Neural cell (in vitro differentiated cells): Measurements from ENCODE around the gene NAE1. TPM values are rescaled to one million over a fixed set of nuclear protein-coding genes. Genes with fewer than 3 reads are reported as not detected.

Experiments
- H2AFZ ChIP-seq: fragments of 200-600, 300-800 bp; sonication (generic), shearing (Covaris generic); 2 replicates; pipeline ENCODE4 v1.6.0; 2014; ENCODE audit warnings: low read depth, mild to moderate bottlenecking, antibody characterized with exemption, low read length, moderate library complexity
- H3F3A ChIP-seq: fragments of 200-600 bp; shearing (Covaris generic); 2 replicates; pipeline ENCODE4 v1.6.1; 2016; ENCODE audit warnings: mild to moderate bottlenecking, moderate library complexity, mixed read lengths, antibody characterized with exemption, low read length; ENCODE audit not compliant: insufficient read depth, poor library complexity, severe bottlenecking
- H3K27ac ChIP-seq: fragments of 200-600, 300-800 bp; sonication (generic), shearing (Covaris generic); 2 replicates; pipeline ENCODE4 v1.5.1; 2014; ENCODE audit warnings: mild to moderate bottlenecking, low read length, moderate library complexity
- H3K27me3 ChIP-seq: fragments of 300-800, 200-600 bp; sonication (generic), shearing (Covaris generic); 2 replicates; pipeline ENCODE4 v1.6.0; 2014; ENCODE audit warnings: mild to moderate bottlenecking, low read depth, low read length, moderate library complexity; ENCODE audit not compliant: insufficient read depth
- H3K36me3 ChIP-seq: fragments of 300-800, 200-600 bp; sonication (generic), shearing (Covaris generic); 2 replicates; pipeline ENCODE4 v1.5.1; 2014; ENCODE audit warnings: mild to moderate bottlenecking, antibody characterized with exemption, low read length, moderate library complexity; ENCODE audit not compliant: insufficient read depth
- H3K4me2 ChIP-seq: fragments of 300-800, 200-600 bp; sonication (generic), shearing (Covaris generic); 2 replicates; pipeline ENCODE4 v1.6.0; 2014; ENCODE audit warnings: mild to moderate bottlenecking, low read length
- H3K4me3 ChIP-seq: fragments of 300-800, 200-600 bp; sonication (generic), shearing (Covaris generic); 2 replicates; pipeline ENCODE4 v1.5.1; 2014; ENCODE audit warnings: mild to moderate bottlenecking, low read length, moderate library complexity
- H3K79me2 ChIP-seq: fragments of 200-600 bp; shearing (Covaris generic); replicated peaks from 2 replicates; pipeline ENCODE4 v1.6.0; 2014; ENCODE audit warnings: mild to moderate bottlenecking, low read length, moderate library complexity; ENCODE audit not compliant: insufficient read depth
- H3K9ac ChIP-seq: fragments of 300-800, 200-600 bp; sonication (generic), shearing (Covaris generic); 2 replicates; pipeline ENCODE4 v1.6.1; 2016; ENCODE audit warnings: mild to moderate bottlenecking, low read length, mixed read lengths
- H3K9me2 ChIP-seq: fragments of 200-600 bp; shearing (Covaris generic); 2 replicates; pipeline ENCODE4 v1.6.1; 2016; ENCODE audit warnings: mild to moderate bottlenecking, low read length, mixed read lengths; ENCODE audit not compliant: insufficient read depth
- H3K9me3 ChIP-seq: fragments of 200-600, 300-800 bp; sonication (generic), shearing (Covaris generic); 2 replicates; pipeline ENCODE4 v1.6.1; 2016; ENCODE audit warnings: mild to moderate bottlenecking, mixed run types, low read length, moderate library complexity, mixed read lengths
- H4K20me1 ChIP-seq: fragments of 200-600 bp; shearing (Covaris generic); 2 replicates; pipeline ENCODE4 v1.6.1; 2016; ENCODE audit warnings: mild to moderate bottlenecking, mixed run types; ENCODE audit not compliant: insufficient read depth
- EP300 ChIP-seq: fragments of 450-650 bp; conservative IDR thresholded peaks from 2 replicates; pipeline ENCODE4 v1.6.1; 2014; ENCODE audit warnings: antibody characterized with exemption, mild to moderate bottlenecking, moderate library complexity; ENCODE audit not compliant: poor library complexity, severe bottlenecking
- EZH2 ChIP-seq: fragments of 200-600, 300-800 bp; shearing (Covaris generic), sonication (generic); IDR thresholded peaks from 2 replicates; pipeline ENCODE4 v1.6.1; 2014; ENCODE audit warnings: antibody characterized with exemption, low read length, borderline replicate concordance, mild to moderate bottlenecking; ENCODE audit not compliant: insufficient read depth, poor library complexity, severe bottlenecking
- MXI1 ChIP-seq: fragments of 450-650 bp; conservative IDR thresholded peaks from 2 replicates; pipeline ENCODE4 v1.6.1; 2014; ENCODE audit warnings: antibody characterized with exemption, mild to moderate bottlenecking; ENCODE audit not compliant: poor library complexity, severe bottlenecking
- POLR2AphosphoS5 ChIP-seq: IDR thresholded peaks from 2 replicates; pipeline ENCODE4 v1.6.1; 2012
- RAD21 ChIP-seq: fragments of 450-650 bp; conservative IDR thresholded peaks from 2 replicates; pipeline ENCODE4 v1.6.1; 2014; ENCODE audit warnings: antibody characterized with exemption, mild to moderate bottlenecking, moderate library complexity
- SMC3 ChIP-seq: fragments of 450-650 bp; conservative IDR thresholded peaks from 2 replicates; pipeline ENCODE4 v1.6.1; 2014; ENCODE audit warnings: antibody characterized with exemption, mild to moderate bottlenecking, moderate library complexity; ENCODE audit not compliant: poor library complexity
- TAF1 ChIP-seq: IDR thresholded peaks from 2 replicates; pipeline ENCODE4 v1.6.1; 2012; ENCODE audit warnings: low read depth
- polyA plus RNA-seq: library from polyadenylated mRNA; depleted of rRNA; stranded (reverse); fragments of >200 nt; gene quantifications from 2 replicates; pipeline ENCODE4 v1.2.3, GENCODE V29; 2014
- TF ChIP-seq, protein P1 (sequence below): IDR thresholded peaks from 2 replicates; pipeline ENCODE4 v1.6.1; 2012; ENCODE audit warnings: borderline replicate concordance
- TF ChIP-seq, protein P2 (sequence below): fragments of 450-650 bp; IDR thresholded peaks from 2 replicates; pipeline ENCODE4 v1.5.1; 2014; ENCODE audit warnings: antibody characterized with exemption, mild to moderate bottlenecking, moderate library complexity; ENCODE audit not compliant: poor library complexity, severe bottlenecking

NAE1 gene
- polyA plus RNA-seq, 1 donor from 2014 or later: 227 TPM

DNA sequence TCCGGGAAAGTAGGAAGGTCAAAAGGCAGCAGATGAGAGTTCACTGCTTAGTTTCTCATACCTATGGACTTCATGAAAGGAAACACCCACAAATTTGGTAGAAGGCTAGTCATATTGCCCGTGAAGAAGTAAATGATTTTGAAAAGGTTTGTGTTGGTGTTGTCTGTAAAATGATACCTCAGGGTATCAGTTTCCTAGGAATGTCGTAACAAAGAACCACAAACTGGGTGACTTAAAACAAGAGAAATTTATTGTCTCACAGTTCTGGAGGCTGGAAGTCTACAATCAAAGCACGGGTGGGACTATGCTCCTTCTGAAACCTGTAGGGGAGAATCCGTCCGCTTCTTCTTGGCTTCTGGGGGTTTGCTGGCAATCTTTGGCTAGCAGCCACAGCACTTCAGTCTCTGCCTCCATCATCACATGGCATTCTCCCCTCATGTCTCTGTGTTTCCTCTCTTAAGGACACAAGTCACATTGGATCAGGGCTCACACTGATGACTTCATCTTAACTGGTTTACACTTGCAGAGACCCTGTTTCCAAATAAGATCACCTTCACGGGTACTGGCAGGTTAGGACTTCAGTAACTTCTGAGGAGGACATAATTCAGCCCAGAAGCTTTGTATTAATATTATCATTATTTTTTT lies 2.0 kb upstream of the NAE1 start:
- no peaks in the 10 kb centered on the region for H3F3A ChIP-seq
- TF ChIP-seq EZH2: no peak
- TF ChIP-seq POLR2AphosphoS5: no peak
- TF ChIP-seq SMC3: no peak
- TF ChIP-seq EP300: no peak
- TF ChIP-seq MXI1: no peak
- H4K20me1 ChIP-seq: no peaks in the 10 kb centered on the region
- no peak overlapping the region for H3K27ac ChIP-seq
- no peak overlapping the region for H3K9ac ChIP-seq
- H3K4me3 ChIP-seq: no peak overlapping the region
- H3K27me3 ChIP-seq: no peaks in the 10 kb centered on the region
- no peak overlapping the region for H2AFZ ChIP-seq
- H3K36me3 ChIP-seq: no peaks in the 10 kb centered on the region
- no peaks in the 10 kb centered on the region for H3K9me3 ChIP-seq
- peaks cover 19% of the 10 kb centered on the region for H3K79me2 ChIP-seq
- no peaks in the 10 kb centered on the region for H3K9me2 ChIP-seq
- H3K4me2 ChIP-seq: no peak overlapping the region

DNA sequence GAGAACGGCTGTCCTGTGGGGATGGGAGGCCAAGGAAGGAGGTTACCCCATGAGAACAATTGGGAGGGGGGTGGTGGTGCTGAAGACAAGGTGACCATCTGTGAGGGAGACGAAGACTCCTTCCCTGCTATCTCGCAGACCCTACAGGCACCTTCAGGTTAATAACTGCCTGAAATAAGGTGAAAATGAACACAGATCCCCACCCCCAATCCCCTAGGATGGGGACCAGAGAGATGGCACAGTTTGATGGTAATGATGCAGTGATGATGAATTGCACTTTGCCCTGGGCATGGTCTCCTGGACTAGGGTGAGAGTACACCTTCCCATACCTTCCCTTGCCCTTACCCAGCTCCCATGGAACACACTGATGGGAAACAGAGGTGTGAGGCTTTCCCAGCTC lies 1.4 kb upstream of the NAE1 start:
- no peaks in the 10 kb centered on the region for H3K27me3 ChIP-seq
- H3F3A ChIP-seq: no peaks in the 10 kb centered on the region
- H3K36me3 ChIP-seq: no peaks in the 10 kb centered on the region
- TF ChIP-seq MXI1 (no peak), EZH2 (no peak), SMC3 (no peak), EP300 (no peak), RAD21 (no peak), POLR2AphosphoS5 (no peak), TAF1 (no peak)
- TF ChIP-seq, protein P1, sequence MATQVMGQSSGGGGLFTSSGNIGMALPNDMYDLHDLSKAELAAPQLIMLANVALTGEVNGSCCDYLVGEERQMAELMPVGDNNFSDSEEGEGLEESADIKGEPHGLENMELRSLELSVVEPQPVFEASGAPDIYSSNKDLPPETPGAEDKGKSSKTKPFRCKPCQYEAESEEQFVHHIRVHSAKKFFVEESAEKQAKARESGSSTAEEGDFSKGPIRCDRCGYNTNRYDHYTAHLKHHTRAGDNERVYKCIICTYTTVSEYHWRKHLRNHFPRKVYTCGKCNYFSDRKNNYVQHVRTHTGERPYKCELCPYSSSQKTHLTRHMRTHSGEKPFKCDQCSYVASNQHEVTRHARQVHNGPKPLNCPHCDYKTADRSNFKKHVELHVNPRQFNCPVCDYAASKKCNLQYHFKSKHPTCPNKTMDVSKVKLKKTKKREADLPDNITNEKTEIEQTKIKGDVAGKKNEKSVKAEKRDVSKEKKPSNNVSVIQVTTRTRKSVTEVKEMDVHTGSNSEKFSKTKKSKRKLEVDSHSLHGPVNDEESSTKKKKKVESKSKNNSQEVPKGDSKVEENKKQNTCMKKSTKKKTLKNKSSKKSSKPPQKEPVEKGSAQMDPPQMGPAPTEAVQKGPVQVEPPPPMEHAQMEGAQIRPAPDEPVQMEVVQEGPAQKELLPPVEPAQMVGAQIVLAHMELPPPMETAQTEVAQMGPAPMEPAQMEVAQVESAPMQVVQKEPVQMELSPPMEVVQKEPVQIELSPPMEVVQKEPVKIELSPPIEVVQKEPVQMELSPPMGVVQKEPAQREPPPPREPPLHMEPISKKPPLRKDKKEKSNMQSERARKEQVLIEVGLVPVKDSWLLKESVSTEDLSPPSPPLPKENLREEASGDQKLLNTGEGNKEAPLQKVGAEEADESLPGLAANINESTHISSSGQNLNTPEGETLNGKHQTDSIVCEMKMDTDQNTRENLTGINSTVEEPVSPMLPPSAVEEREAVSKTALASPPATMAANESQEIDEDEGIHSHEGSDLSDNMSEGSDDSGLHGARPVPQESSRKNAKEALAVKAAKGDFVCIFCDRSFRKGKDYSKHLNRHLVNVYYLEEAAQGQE: no peak
- TF ChIP-seq, protein P2, sequence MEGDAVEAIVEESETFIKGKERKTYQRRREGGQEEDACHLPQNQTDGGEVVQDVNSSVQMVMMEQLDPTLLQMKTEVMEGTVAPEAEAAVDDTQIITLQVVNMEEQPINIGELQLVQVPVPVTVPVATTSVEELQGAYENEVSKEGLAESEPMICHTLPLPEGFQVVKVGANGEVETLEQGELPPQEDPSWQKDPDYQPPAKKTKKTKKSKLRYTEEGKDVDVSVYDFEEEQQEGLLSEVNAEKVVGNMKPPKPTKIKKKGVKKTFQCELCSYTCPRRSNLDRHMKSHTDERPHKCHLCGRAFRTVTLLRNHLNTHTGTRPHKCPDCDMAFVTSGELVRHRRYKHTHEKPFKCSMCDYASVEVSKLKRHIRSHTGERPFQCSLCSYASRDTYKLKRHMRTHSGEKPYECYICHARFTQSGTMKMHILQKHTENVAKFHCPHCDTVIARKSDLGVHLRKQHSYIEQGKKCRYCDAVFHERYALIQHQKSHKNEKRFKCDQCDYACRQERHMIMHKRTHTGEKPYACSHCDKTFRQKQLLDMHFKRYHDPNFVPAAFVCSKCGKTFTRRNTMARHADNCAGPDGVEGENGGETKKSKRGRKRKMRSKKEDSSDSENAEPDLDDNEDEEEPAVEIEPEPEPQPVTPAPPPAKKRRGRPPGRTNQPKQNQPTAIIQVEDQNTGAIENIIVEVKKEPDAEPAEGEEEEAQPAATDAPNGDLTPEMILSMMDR: no peak
- H3K4me3 ChIP-seq: no peak overlapping the region
- no peak overlapping the region for H3K4me2 ChIP-seq
- H4K20me1 ChIP-seq: no peaks in the 10 kb centered on the region
- H3K9ac ChIP-seq: no peak overlapping the region
- H3K9me3 ChIP-seq: no peaks in the 10 kb centered on the region
- H3K79me2 ChIP-seq: peaks cover 21% of the 10 kb centered on the region
- no peak overlapping the region for H3K27ac ChIP-seq
- H3K9me2 ChIP-seq: no peaks in the 10 kb centered on the region
- no peak overlapping the region for H2AFZ ChIP-seq

DNA sequence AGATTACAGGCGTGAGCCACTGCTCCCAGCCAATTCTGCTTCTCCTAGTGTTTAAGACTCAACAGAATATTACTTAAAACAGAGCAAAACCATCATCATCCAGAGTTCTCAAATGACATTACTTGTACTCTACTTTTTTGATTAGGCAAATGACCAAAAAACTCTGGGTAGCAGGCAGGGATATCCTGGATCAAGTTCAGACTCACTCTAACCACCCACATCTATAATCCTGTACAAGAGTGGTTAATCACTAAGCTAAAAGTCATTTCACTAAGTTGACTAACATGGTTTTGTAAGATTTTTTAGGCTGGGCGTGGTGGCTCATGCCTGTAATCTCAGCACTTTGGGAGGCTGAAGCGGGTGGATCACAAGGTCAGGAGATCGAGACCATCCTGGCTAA lies 6.8 kb downstream of the NAE1 start:
- no peaks in the 10 kb centered on the region for H4K20me1 ChIP-seq
- H3K4me2 ChIP-seq: no peak overlapping the region
- no peak overlapping the region for H3K9ac ChIP-seq
- H3K27me3 ChIP-seq: no peaks in the 10 kb centered on the region
- no peaks in the 10 kb centered on the region for H3K36me3 ChIP-seq
- TF ChIP-seq MXI1 (no peak), RAD21 (no peak), POLR2AphosphoS5 (no peak), SMC3 (no peak), EP300 (no peak), TAF1 (no peak), EZH2 (no peak)
- TF ChIP-seq, protein P2: no peak
- TF ChIP-seq, protein P1: no peak
- H3K4me3 ChIP-seq: no peak overlapping the region
- no peaks in the 10 kb centered on the region for H3K9me3 ChIP-seq
- no peaks in the 10 kb centered on the region for H3F3A ChIP-seq
- no peak overlapping the region for H3K27ac ChIP-seq
- H2AFZ ChIP-seq: no peak overlapping the region
- peaks cover 14% of the 10 kb centered on the region for H3K79me2 ChIP-seq
- no peaks in the 10 kb centered on the region for H3K9me2 ChIP-seq
